Heart left ventricle (tissue), 13 donors: ENCODE data around the gene LAMP1.

ENCODE experiments used
- POLR2A ChIP-seq, 2 donors: fragments of 450-650 bp; IDR thresholded peaks; one replicate each; pipeline ENCODE4 v1.6.1; 2017; ENCODE audit warnings: antibody characterized with exemption in 2 of 2, mild to moderate bottlenecking in 2 of 2, moderate library complexity in 2 of 2
- TF ChIP-seq, protein P1 (sequence below), 12 donors: fragments of 200-600 bp; sonication (generic) in 4 of 12; IDR thresholded peaks; one replicate each; pipeline versions ENCODE4 v1.5.0 to v1.8.0; 2018 to 2022; ENCODE audit warnings: antibody characterized with exemption in 12 of 12, mild to moderate bottlenecking in 5 of 12
- donor health status: ischemic (EF 13 %, LVEDD 7.1; RV severe dilation, severe dysfunction).
- donor health status: DM: no; HTN: yes; CAD: no.
- donor health status: DM: no; HTN: no; CAD: no.
- donor health status: ischemic (EF 25% LVEDD 6.9; RV normal size, moderate dysfunction).
- donor health status: ischemic (EF 25% LVEDD 5.7; RV mildly dilated, moderate dysfunction).
- donor health status: ischemic (EF 35%, LVEDD 5.7; RV mildly dilated, moderate dysfunction).
- donor health status: nonischemic (EF 11% LVEDD 7.7; RV severe dilation, severe dysfunction).
- donor health status: DM: yes; HTN: yes; CAD: no.
- donor health status: PGD.
- donor health status: ischemic (EF 29% LVEDD 5.4; RV normal size, mild dysfunction).
- donor health status: nonischemic (EF 23%, LVEDD 6.1; RV moderate dilation, normal function).

DNA sequence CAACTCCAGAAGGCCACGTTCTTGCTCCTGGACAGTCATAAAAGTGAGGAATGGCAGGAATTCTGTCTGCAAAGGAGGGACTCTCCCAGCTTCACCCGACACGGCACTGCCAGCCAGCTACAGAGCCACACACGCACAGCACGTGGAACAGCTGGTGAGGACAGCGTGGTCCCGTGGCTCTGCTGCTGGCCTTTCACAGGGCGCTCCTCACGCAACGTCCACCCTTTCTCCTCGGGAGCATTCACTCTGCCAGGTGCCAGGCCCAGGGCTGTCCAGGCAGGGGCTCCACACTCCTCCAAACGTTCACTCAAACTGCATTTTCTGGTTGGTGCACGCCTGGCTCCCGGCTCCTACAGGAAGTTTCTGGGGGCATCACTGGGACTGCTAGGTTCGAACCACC, 52.5 kb downstream of the LAMP1 start:
- TF ChIP-seq, protein P1, sequence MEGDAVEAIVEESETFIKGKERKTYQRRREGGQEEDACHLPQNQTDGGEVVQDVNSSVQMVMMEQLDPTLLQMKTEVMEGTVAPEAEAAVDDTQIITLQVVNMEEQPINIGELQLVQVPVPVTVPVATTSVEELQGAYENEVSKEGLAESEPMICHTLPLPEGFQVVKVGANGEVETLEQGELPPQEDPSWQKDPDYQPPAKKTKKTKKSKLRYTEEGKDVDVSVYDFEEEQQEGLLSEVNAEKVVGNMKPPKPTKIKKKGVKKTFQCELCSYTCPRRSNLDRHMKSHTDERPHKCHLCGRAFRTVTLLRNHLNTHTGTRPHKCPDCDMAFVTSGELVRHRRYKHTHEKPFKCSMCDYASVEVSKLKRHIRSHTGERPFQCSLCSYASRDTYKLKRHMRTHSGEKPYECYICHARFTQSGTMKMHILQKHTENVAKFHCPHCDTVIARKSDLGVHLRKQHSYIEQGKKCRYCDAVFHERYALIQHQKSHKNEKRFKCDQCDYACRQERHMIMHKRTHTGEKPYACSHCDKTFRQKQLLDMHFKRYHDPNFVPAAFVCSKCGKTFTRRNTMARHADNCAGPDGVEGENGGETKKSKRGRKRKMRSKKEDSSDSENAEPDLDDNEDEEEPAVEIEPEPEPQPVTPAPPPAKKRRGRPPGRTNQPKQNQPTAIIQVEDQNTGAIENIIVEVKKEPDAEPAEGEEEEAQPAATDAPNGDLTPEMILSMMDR (IDR thresholded peaks at IDR 0.05) = no peak
- TF ChIP-seq POLR2A (IDR thresholded peaks at IDR 0.05) = no peak
